Glomerular endothelial cell (primary cell): ENCODE results near the gene CDH13. TPM values are rescaled to one million over a fixed set of nuclear protein-coding genes. Genes with fewer than 3 reads are reported as not detected.

Experiments
- DNase-seq: peaks from one replicate; pipeline ENCODE4 v3.0.0-alpha.2; 2011; ENCODE audit warnings: low read depth, low spot score; ENCODE audit errors: extremely low read depth
- total RNA-seq: library from RNA; depleted of rRNA; stranded (reverse); fragments of >200 nt; gene quantifications from 2 replicates; pipeline ENCODE4 v1.2.3, GENCODE V29; 2015

CDH13 gene
- total RNA-seq, 1 donor from 2014 or later = 111 TPM

- no peak for DNase-seq
Measured at GRCh38 chr16:83021045-83021444, 394.3 kb downstream of the CDH13 start.

GRCh38 chr16:83021746-83022145, 395.0 kb downstream of the CDH13 start:
- no peak for DNase-seq

GRCh38 chr16:83023011-83023410, 396.2 kb downstream of the CDH13 start:
- DNase-seq = no peak

- DNase-seq = no peak
Measured at GRCh38 chr16:83023640-83024039, 396.9 kb downstream of the CDH13 start.

- DNase-seq = no peak
Measured at GRCh38 chr16:83027973-83028372, 401.2 kb downstream of the CDH13 start.

GRCh38 chr16:83029467-83029866, 402.7 kb downstream of the CDH13 start:
- DNase-seq = no peak

GRCh38 chr16:83031524-83031923, 404.8 kb downstream of the CDH13 start:
- DNase-seq = no peak

GRCh38 chr16:83037102-83037501, 410.3 kb downstream of the CDH13 start:
- no peak for DNase-seq

- DNase-seq = no peak
Measured at GRCh38 chr16:83037884-83038283, 411.1 kb downstream of the CDH13 start.

GRCh38 chr16:83040174-83040573, 413.4 kb downstream of the CDH13 start:
- no peak for DNase-seq

- DNase-seq = no peak
Measured at GRCh38 chr16:83044589-83044988, 417.8 kb downstream of the CDH13 start.

GRCh38 chr16:83045790-83046189, 419.0 kb downstream of the CDH13 start:
- DNase-seq = no peak

- DNase-seq = no peak
Measured at GRCh38 chr16:83046664-83047063, 419.9 kb downstream of the CDH13 start.

- DNase-seq = no peak
Measured at GRCh38 chr16:83051451-83051850, 424.7 kb downstream of the CDH13 start.

GRCh38 chr16:83054283-83054682, 427.5 kb downstream of the CDH13 start:
- DNase-seq = no peak

- no peak for DNase-seq
Measured at GRCh38 chr16:83058376-83058775, 431.6 kb downstream of the CDH13 start.

- DNase-seq = no peak
Measured at GRCh38 chr16:83059237-83059636, 432.5 kb downstream of the CDH13 start.

GRCh38 chr16:83066011-83066410, 439.2 kb downstream of the CDH13 start:
- no peak for DNase-seq

- no peak for DNase-seq
Measured at GRCh38 chr16:83066881-83067280, 440.1 kb downstream of the CDH13 start.

GRCh38 chr16:83068686-83069085, 441.9 kb downstream of the CDH13 start:
- DNase-seq = no peak

GRCh38 chr16:83070416-83071209, 443.8 kb downstream of the CDH13 start:
- no peak for DNase-seq

GRCh38 chr16:83075956-83076355, 449.2 kb downstream of the CDH13 start:
- no peak for DNase-seq

- no peak for DNase-seq
Measured at GRCh38 chr16:83083361-83083760, 456.6 kb downstream of the CDH13 start.
